ENCODE measurements around the gene TSR1.
"Not testable (repeated sequence)": the region's sequence is repeated elsewhere in the genome, so short reads cannot be mapped to it uniquely, and the experiment has no call there.

The TSR1 gene

DNA sequence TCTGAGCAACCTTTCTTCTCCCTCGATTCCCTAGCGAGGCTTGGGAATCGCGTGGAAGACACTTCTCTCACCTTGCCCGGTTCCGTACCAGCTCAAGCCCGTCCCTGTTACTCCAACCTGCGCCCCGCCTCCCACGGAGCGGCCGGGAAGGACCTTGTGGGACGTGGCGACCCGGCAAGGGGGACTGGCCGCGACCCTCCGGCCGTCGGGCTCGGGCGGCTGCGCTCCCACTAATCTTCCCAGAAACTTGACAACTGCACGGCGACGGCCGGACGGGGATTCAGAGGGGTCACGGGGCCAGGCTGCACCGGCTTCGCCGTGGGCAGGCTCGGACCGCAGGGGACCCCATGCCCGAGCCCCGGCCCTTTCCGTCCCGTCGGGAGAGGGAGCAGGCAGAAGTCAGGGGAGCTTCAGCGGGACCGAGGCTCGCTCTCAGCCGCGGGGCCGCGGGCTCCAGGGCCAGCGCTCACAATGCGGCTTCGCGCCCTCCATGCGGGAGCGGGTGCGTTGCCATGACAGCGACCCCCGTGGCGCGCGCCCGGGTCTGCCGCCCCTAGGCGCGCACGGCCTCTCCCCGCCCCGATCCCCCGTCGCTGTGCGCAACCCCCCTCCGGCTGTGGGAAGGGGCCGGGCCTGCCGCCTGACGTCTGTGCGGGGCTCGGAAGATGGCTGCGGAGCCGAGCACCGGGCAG, 741 bp upstream of the TSR1 start, which contains the start of gene SGSM2:
Gene SGSM2 (plus strand): TSS at position 650 of the 692 bp plus-strand sequence. CDS start 188 bp downstream, outside the sequence.
- Mint-ChIP-seq H3K4me3 (peak within 1 kb of the TSS; percentile 96), H3K27ac (peak within 1 kb of the TSS; percentile 92), H3K36me3 (ENCODE audit: low read depth) (peaks cover 7% of the 10 kb centered on the region), H3K4me1 (ENCODE audit: low read depth) (peaks cover 20% of the 10 kb centered on the region), H3K9me3 (no peaks in the 10 kb centered on the region), H3K27me3 (ENCODE audit: low read depth) (no peaks in the 10 kb centered on the region)
- DNase-seq (ENCODE audit: low spot score), result peak; percentile 62

- Mint-ChIP-seq H3K4me3 (peak overlapping the region; percentile 96), H3K36me3 (ENCODE audit: low read depth) (peaks cover 2% of the 10 kb centered on the region), H3K27ac (peak overlapping the region; percentile 92), H3K9me3 (no peaks in the 10 kb centered on the region), H3K27me3 (ENCODE audit: low read depth) (no peaks in the 10 kb centered on the region), H3K4me1 (ENCODE audit: low read depth) (peaks cover 22% of the 10 kb centered on the region)
- DNase-seq (ENCODE audit: low spot score), result no peak
These were observed 487 bp downstream of the TSR1 start for GRCh38 chr17:2335726-2336214.

- peaks cover 17% of the 10 kb centered on the region for H3K36me3 Mint-ChIP-seq (ENCODE audit: low read depth)
- no peaks in the 10 kb centered on the region for H3K27me3 Mint-ChIP-seq (ENCODE audit: low read depth)
- H3K27ac Mint-ChIP-seq, result no peak overlapping the region
- no peak for DNase-seq (ENCODE audit: low spot score)
- H3K9me3 Mint-ChIP-seq, result no peaks in the 10 kb centered on the region
- no peak overlapping the region for H3K4me3 Mint-ChIP-seq
- H3K4me1 Mint-ChIP-seq (ENCODE audit: low read depth), result peaks cover 20% of the 10 kb centered on the region
These were observed 5.0 kb downstream of the TSR1 start for GRCh38 chr17:2331303-2331702.

GRCh38 chr17:2323629-2324314, 12.5 kb downstream of the TSR1 start:
- no peak overlapping the region for H3K27ac Mint-ChIP-seq
- no peaks in the 10 kb centered on the region for H3K27me3 Mint-ChIP-seq (ENCODE audit: low read depth)
- no peak overlapping the region for H3K4me3 Mint-ChIP-seq
- H3K36me3 Mint-ChIP-seq (ENCODE audit: low read depth), result peaks cover 45% of the 10 kb centered on the region
- no peak for DNase-seq (ENCODE audit: low spot score)
- H3K4me1 Mint-ChIP-seq (ENCODE audit: low read depth), result no peaks in the 10 kb centered on the region
- no peaks in the 10 kb centered on the region for H3K9me3 Mint-ChIP-seq

- DNase-seq (ENCODE audit: low spot score), result no peak
- Mint-ChIP-seq H3K27ac (no peak overlapping the region), H3K36me3 (ENCODE audit: low read depth) (peaks cover 43% of the 10 kb centered on the region), H3K4me1 (ENCODE audit: low read depth) (no peaks in the 10 kb centered on the region), H3K4me3 (no peak overlapping the region), H3K27me3 (ENCODE audit: low read depth) (no peaks in the 10 kb centered on the region), H3K9me3 (no peaks in the 10 kb centered on the region)
These were observed 14.9 kb downstream of the TSR1 start for GRCh38 chr17:2321399-2321798.

DNA sequence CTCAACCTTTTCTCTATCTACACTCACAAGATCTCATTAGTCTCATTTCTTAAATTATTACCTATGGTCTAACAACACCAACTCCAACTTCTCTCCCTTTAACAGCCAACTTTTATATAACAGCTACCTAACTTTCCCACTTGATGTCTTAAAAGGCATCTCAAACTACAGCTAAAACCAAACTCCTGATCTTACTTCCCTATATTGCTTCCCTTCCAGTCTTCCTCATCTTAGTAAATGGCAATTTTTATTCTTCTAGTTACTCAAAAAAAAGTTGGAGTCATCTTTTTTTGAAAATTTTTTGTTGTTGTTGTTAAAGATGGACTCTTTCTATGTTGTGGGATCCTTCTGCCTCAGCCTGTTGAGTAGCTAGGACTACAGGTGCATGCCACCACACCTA, 17.2 kb downstream of the TSR1 start:
- no peak overlapping the region for H3K27ac Mint-ChIP-seq
- DNase-seq (ENCODE audit: low spot score), result no peak
- H3K9me3 Mint-ChIP-seq, result no peaks in the 10 kb centered on the region
- H3K27me3 Mint-ChIP-seq (ENCODE audit: low read depth), result no peaks in the 10 kb centered on the region
- no peak overlapping the region for H3K4me3 Mint-ChIP-seq
- no peaks in the 10 kb centered on the region for H3K4me1 Mint-ChIP-seq (ENCODE audit: low read depth)
- peaks cover 28% of the 10 kb centered on the region for H3K36me3 Mint-ChIP-seq (ENCODE audit: low read depth)

GRCh38 chr17:2317796-2318195, 18.5 kb downstream of the TSR1 start:
- H3K9me3 Mint-ChIP-seq, result no peaks in the 10 kb centered on the region
- no peaks in the 10 kb centered on the region for H3K4me1 Mint-ChIP-seq (ENCODE audit: low read depth)
- peaks cover 15% of the 10 kb centered on the region for H3K36me3 Mint-ChIP-seq (ENCODE audit: low read depth)
- DNase-seq (ENCODE audit: low spot score), result no peak
- no peaks in the 10 kb centered on the region for H3K27me3 Mint-ChIP-seq (ENCODE audit: low read depth)
- H3K27ac Mint-ChIP-seq, result no peak overlapping the region
- no peak overlapping the region for H3K4me3 Mint-ChIP-seq

DNA sequence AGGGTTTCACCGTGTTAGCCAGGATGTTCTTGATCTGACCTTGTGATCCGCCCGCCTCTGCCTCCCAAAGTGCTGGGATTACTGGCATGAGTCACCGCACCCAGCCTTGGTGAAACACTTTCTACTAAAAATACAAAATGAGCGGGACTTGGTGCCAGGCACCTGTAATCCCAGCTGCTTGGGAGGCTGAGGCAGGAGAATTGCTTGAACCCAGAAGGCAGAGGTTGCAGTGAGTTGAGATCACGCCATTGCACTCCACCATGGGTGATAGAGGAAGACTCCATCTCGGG, 19.4 kb downstream of the TSR1 start:
- not testable (repeated sequence) for H3K27ac Mint-ChIP-seq; DNase-seq (ENCODE audit: low spot score); H3K27me3 Mint-ChIP-seq (ENCODE audit: low read depth); H3K4me1 Mint-ChIP-seq (ENCODE audit: low read depth); H3K4me3 Mint-ChIP-seq; H3K9me3 Mint-ChIP-seq
- peaks cover 12% of the 10 kb centered on the region for H3K36me3 Mint-ChIP-seq (ENCODE audit: low read depth)

DNA sequence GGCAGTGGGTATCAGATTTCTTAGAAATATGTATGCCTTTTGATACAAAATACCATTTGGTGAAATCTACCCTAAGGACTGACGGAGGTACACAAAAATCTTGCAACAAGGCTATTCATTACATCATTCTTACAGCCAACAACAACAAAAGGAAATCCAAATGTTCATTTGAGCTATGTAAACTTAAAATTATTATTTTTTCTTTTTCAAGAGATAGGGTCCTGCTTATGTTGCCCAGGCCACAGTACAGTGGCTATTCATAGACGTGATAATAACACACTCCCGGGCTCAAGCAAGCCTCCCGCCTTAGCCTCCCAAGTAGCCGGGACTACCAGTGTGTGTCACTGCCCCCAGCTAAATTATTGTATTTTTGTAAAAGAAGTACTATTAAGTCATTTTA, 23.5 kb downstream of the TSR1 start:
- Mint-ChIP-seq H3K4me3 (no peak overlapping the region), H3K9me3 (no peaks in the 10 kb centered on the region), H3K27ac (no peak overlapping the region), H3K36me3 (ENCODE audit: low read depth) (peaks cover 9% of the 10 kb centered on the region), H3K4me1 (ENCODE audit: low read depth) (peaks cover 4% of the 10 kb centered on the region), H3K27me3 (ENCODE audit: low read depth) (no peaks in the 10 kb centered on the region)
- no peak for DNase-seq (ENCODE audit: low spot score)

DNA sequence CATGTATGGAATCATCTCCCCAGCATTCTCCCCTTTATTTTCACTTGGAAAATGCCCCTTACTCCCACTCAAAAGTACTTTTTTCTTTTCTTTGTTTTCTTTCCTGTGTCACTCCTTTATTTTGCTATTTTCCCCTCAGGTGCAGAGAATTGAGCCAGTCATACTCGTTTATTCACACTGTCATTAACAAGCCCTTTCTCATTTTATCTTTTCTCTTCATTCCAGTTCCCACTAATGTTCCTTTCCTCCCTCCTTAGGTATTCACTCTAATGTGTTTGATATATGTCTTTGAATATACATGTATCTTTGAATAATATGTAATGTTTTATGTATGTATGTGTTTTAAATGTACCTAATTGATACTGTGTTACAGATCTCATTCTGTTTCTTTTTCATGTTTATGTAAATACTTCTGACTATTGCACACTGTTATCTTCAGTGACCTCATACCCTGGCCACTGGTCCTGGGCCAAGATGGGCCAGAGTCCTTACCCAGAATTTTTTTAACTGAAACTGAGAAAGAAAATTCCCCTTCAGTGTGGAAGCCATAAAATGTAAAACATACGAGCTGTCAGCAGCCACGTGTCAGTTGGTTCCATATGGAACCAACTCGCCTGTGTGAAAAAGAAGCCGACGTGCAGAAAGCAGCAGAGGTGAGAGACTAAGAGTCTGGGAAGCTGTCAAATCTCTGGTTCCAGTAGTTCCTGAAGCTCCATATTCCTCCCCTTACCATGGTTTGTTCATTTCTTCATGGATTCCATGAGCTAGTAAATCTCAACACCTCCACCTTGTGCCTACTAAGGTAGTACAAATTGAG, 26.7 kb downstream of the TSR1 start:
- Mint-ChIP-seq H3K36me3 (ENCODE audit: low read depth) (peaks cover 17% of the 10 kb centered on the region), H3K27ac (no peak overlapping the region), H3K9me3 (no peaks in the 10 kb centered on the region), H3K27me3 (ENCODE audit: low read depth) (no peaks in the 10 kb centered on the region), H3K4me1 (ENCODE audit: low read depth) (peaks cover 21% of the 10 kb centered on the region), H3K4me3 (no peak overlapping the region)
- no peak for DNase-seq (ENCODE audit: low spot score)

- no peak for DNase-seq (ENCODE audit: low spot score)
- Mint-ChIP-seq H3K4me3 (peak overlapping the region; percentile 74), H3K27me3 (ENCODE audit: low read depth) (no peaks in the 10 kb centered on the region), H3K4me1 (ENCODE audit: low read depth) (peaks cover 36% of the 10 kb centered on the region), H3K27ac (peak overlapping the region; percentile 21), H3K9me3 (no peaks in the 10 kb centered on the region), H3K36me3 (ENCODE audit: low read depth) (peaks cover 26% of the 10 kb centered on the region)
These were observed 31.3 kb downstream of the TSR1 start for GRCh38 chr17:2304931-2305330.

GRCh38 chr17:2303204-2304188, 32.8 kb downstream of the TSR1 start, which contains the start of the genes SMG6 and SRR:
TSS of gene SMG6 (minus strand) at chr17:2303785. CDS start at chr17:2303720, 65 bp downstream.
TSS of gene SRR (plus strand) at chr17:2303950. CDS start at chr17:2315561, 11,611 bp downstream.
- peak; percentile 88 for DNase-seq (ENCODE audit: low spot score)
- H3K27ac Mint-ChIP-seq, result peak within 1 kb of the TSS; percentile 85
- no peaks in the 10 kb centered on the region for H3K27me3 Mint-ChIP-seq (ENCODE audit: low read depth)
- peak within 1 kb of the TSS; percentile 93 for H3K4me3 Mint-ChIP-seq
- H3K9me3 Mint-ChIP-seq, result no peaks in the 10 kb centered on the region
- peaks cover 32% of the 10 kb centered on the region for H3K4me1 Mint-ChIP-seq (ENCODE audit: low read depth)
- H3K36me3 Mint-ChIP-seq (ENCODE audit: low read depth), result peaks cover 27% of the 10 kb centered on the region

- H3K36me3 Mint-ChIP-seq (ENCODE audit: low read depth), result peaks cover 27% of the 10 kb centered on the region
- peak overlapping the region; percentile 85 for H3K27ac Mint-ChIP-seq
- H3K4me3 Mint-ChIP-seq, result peak overlapping the region; percentile 93
- no peaks in the 10 kb centered on the region for H3K27me3 Mint-ChIP-seq (ENCODE audit: low read depth)
- peaks cover 32% of the 10 kb centered on the region for H3K4me1 Mint-ChIP-seq (ENCODE audit: low read depth)
- DNase-seq (ENCODE audit: low spot score), result no peak
- H3K9me3 Mint-ChIP-seq, result no peaks in the 10 kb centered on the region
These were observed 33.5 kb downstream of the TSR1 start for GRCh38 chr17:2302778-2303203.

Measured in T-helper 2 cell treated with Interferon-gamma antibody and Interleukin-4, amounts not matched to agents 5 μg/mL and 100 μg/mL, for 36 hours (primary cell).